Epithelial cell of prostate (primary cell): ENCODE measurements around the gene SAPCD2.

Source experiments
- DNase-seq: peaks from one replicate; pipeline ENCODE4 v3.0.0-alpha.2; 2011; ENCODE audit warnings: low read depth, low spot score
- H3K27ac ChIP-seq: fragments of 450-650 bp; 2 replicates; pipeline ENCODE4 v1.5.1; 2017; ENCODE audit warnings: mild to moderate bottlenecking

SAPCD2 gene

GRCh38 chr9:137021979-137022661 is 48.2 kb downstream of the SAPCD2 start:
- no peak overlapping the region for H3K27ac ChIP-seq
- peak; percentile 46 for DNase-seq

- H3K27ac ChIP-seq = no peak overlapping the region
- no peak for DNase-seq
Measured at GRCh38 chr9:137021568-137021978, 48.8 kb downstream of the SAPCD2 start.

GRCh38 chr9:137020771-137021567 is 49.4 kb downstream of the SAPCD2 start:
- H3K27ac ChIP-seq = no peak overlapping the region
- no peak for DNase-seq

- no peak overlapping the region for H3K27ac ChIP-seq
- DNase-seq = no peak
Measured at GRCh38 chr9:137019891-137020683, 50.3 kb downstream of the SAPCD2 start.

- DNase-seq = no peak
- no peak overlapping the region for H3K27ac ChIP-seq
Measured at GRCh38 chr9:137018761-137019559, 51.4 kb downstream of the SAPCD2 start.

DNA sequence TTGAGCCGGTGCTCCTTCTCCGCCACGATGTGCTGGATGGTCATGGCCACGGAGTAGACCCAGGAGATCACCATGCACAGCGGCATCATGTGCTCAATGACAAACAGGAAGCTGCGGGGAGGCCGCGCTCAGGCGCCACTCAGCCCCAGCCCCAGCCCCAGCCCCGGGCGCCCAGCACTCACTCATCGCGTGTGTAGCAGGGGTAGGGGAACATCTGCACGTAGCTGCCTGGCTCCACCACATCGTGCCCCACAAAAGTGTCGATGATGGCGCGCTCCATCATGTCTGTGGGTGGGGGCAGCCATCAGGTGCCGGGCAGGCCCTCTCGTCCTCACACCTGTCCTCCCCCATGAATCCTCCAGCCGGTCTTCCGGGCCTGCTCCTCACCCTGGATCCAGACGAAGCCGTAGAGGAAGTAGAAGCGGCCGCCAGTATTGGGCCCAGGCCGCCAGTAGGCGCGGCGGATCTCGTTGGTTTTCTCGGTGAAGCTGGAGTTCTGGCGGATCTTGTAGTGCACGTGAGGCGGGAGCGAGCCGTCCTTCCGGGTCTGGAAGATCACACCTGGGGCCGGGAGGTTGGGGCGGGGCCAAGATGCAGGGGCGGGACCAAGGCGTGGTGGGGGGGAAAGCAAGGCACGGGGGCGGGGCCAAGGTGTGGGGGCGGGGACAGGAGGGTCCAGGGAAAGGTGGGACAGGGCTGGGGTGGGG is 52.4 kb downstream of the SAPCD2 start:
- no peak overlapping the region for H3K27ac ChIP-seq
- DNase-seq = no peak

- H3K27ac ChIP-seq = no peak overlapping the region
- DNase-seq = no peak
Measured at GRCh38 chr9:137017071-137017470, 53.3 kb downstream of the SAPCD2 start.

DNA sequence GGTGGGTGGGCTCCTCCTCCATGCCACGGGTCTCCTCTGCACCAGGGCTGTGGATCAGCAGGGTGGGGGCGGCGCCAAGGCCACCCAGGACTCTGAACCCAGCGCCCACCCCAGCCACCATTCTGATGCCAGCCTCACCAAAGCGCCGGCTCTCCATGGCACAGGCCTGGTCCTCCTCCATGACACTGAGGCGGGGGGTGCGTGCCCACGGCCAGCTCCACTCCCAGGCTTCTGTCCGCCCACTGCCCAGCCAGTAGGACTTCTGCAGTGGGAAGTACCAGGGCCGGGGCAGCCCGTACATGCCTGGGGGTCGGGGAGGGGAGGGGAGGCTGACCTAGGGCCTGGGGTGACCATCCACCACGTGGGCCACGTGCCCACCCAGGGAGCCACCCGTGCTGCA is 53.9 kb downstream of the SAPCD2 start:
- DNase-seq = no peak
- H3K27ac ChIP-seq = no peak overlapping the region

GRCh38 chr9:137015976-137016375 is 54.4 kb downstream of the SAPCD2 start:
- H3K27ac ChIP-seq = no peak overlapping the region
- DNase-seq = no peak

- no peak for DNase-seq
- H3K27ac ChIP-seq = no peak overlapping the region
Measured at GRCh38 chr9:137015540-137015930, 54.8 kb downstream of the SAPCD2 start.

- no peak for DNase-seq
- H3K27ac ChIP-seq = no peak overlapping the region
Measured at GRCh38 chr9:137014776-137015539, 55.4 kb downstream of the SAPCD2 start.

GRCh38 chr9:137014166-137014565 is 56.2 kb downstream of the SAPCD2 start:
- no peak overlapping the region for H3K27ac ChIP-seq
- no peak for DNase-seq

DNA sequence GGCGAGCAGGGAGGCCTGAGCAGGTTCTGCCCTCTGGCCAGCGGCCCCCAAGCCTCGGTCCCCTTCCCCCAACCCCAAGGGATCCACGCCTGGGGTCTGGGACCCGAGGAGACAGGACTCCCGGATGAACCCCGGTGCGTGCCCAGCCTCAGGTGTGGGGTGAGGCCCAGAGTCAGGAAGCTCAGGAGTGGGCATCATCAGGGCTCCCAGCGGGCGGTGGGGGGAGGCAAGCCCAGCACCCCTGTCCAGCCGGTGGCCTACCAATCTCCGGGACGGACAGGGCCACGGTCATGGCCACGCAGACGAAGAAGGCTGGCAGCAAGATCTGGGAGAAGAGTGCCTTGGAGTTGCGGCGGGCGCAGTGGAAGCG is 56.8 kb downstream of the SAPCD2 start:
- H3K27ac ChIP-seq = no peak overlapping the region
- no peak for DNase-seq

GRCh38 chr9:137012694-137013570 is 57.4 kb downstream of the SAPCD2 start:
- H3K27ac ChIP-seq = no peak overlapping the region

More at GRCh38 chr9:137012694-137013570, 57.4 kb downstream of the SAPCD2 start:
- DNase-seq = no peak
